CD4-positive, alpha-beta T cell treated with Interleukin-15 for 4 hours (primary cell): Measurements from ENCODE around the gene CCDC78.

Source experiments
- DNase-seq: peaks from one replicate; pipeline ENCODE4 v3.0.0-alpha.2; 2020; ENCODE audit warnings: low spot score

The CCDC78 gene

DNA sequence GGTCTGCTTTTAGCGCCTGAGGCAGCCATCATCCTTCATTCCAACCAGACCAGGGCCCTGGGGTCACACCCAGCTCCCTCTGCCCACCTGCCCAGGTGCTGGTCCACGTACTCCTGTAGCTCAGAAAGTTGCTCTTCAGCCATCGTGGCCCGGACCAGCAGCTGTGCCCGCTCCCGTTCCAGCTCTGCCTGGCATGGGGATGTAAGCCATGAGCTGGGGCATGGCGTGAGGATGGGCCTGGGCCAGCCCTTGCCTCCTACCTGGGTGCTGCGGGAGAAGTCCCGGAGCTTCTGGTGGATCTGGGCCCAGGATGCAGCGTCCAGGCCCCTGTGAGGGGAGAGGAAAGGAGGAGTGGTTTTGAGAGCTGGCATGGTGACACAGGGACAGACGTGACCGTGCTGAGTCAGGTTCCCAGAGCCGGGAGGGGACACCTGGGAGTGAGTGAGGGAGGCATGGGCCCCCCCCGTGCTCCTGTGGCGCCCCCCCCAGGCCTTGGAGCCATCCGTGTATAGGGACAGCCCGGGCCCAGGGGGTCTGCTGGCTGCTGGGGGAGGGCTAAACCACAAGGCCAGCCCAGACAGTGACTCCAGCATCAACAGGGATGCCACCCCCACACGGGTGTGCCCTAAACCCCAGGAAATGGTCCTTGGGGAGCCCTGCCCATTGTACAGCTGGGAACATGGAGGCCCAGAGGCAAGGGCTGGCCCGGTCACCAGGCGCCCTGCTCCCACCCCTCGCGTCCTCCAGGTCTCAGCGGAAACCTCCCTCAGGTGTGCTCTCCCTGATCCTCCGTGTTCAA lies 3.2 kb downstream of the CCDC78 start:
- DNase-seq = no peak

DNA sequence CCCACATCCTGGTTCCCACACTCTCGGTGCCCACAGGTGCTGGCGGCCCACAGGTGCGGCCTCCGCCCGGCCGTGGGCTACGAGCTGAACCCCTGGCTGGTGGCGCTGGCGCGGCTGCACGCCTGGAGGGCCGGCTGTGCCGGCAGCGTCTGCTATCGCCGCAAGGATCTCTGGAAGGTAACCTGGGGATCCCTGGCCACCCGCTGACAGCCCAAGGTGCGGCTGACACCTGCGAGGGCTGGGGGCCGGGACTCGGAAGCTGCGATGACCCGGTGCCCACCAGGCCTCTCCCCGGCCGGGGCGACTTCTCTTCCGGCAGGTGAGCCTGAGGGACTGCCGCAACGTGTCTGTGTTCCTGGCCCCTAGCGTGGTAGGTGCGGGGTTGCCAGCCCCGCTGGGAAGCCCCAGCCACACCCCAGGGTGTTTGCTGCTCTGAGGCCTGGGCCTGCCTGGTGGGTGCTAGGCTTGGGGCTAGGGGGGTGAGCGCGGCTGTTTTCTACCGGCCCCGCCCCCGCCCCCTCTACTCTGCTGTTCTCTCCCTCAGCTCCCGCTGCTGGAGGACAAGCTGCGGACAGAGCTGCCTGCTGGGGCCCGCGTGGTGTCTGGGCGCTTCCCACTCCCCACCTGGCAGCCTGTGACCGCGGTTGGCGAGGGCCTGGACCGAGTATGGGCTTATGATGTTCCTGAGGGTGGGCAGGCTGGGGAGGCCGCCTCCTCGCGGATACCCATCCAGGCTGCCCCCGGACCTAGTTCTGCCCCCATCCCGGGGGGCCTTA lies 4.3 kb downstream of the CCDC78 start:
- DNase-seq = no peak

DNA sequence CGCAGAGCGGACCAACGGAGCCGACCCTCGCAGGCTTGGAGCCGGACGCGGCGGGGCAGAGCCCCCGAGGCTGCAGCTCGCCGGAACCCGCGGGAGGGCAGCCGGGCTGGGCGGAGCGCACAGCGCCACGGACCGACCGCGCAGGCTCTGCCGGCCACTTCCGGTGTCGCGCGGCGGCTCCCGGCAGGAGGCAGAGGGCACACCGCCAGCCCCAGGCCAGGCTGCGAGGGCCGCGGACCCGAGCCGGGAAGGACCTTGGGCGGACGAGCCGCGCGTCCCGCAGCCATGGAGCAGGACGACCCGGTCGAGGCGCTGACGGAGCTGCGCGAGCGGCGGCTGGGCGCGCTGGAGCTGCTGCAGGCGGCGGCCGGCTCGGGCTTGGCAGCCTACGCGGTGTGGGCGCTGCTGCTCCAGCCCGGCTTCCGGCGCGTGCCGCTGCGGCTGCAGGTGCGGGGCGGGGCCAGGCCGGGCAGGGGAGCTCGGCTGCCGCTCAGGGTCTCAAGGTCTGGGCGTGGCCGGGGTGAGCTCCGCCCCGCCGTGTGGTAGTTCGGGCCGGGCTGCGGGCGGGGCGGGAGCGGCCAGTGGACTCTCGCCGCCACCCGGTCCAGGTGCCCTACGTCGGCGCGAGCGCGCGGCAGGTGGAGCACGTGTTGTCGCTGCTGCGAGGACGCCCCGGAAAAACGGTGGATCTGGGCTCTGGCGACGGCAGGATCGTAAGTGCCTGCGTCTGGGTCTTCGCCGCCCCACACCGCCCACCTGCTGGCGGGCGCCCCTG lies 5.1 kb downstream of the CCDC78 start, which contains the start of gene ANTKMT:
Gene ANTKMT (plus strand): TSS at position 157 of the 775 bp plus-strand sequence. CDS start 129 bp downstream, at position 286.
- peak; percentile 65 for DNase-seq

DNA sequence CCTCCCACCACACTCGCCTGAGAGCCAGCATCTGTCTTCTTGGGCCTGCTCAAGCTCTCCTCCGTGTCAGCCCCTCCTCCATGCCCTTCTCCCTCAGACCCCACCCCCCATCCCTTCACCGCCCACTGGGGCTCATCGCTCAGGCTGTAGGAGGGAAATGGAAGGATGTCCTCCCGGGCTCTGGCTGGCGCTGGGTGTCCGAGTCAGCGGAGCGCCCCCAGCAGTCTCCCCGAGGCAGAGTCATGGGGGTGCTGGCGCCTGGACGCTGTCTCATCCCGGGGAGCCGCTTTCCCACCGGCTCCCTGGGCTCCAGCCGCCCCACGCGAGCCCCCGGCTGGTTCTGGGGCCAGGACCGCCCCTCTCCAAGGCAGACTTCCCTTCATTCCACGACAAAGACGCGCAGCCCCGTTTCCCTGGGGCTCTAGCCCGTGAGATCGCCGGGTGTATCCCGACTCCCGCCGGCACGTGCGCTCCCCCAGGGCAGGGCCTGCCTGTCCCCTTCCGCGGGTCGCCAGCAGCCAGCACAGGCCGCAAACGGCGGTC lies 5.7 kb downstream of the CCDC78 start:
- DNase-seq = no peak

DNA sequence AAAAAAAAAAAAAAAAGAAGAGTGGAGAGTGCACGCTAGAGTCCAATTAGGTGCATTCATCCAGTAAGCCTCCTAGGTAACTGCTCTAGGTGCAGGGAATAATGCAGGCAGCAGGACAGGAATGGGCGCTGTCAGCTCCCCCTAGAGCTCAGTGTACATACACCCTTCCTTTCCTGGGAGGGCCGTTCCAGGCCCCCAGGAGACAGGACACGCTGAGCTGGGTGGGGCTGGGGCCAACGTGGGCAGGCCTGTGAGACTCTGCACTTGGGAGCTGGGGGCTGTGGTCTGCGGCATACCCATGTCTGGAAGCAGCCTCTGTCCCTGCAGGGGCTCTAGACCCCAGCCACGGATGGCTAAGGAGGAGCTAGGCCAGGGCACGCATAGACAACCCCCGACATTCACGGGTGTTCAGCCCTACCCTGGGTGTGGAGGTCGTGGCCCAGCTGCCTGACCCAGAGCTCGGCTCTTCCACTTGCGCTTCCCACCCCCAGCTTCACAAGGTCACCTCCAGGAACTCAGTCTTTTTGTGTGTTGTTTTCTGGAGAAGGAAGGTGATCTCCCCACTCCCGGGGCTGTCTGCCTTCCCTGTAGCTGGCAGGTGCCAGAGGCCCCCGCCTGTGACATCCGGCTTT lies 6.3 kb downstream of the CCDC78 start:
- DNase-seq = no peak

DNA sequence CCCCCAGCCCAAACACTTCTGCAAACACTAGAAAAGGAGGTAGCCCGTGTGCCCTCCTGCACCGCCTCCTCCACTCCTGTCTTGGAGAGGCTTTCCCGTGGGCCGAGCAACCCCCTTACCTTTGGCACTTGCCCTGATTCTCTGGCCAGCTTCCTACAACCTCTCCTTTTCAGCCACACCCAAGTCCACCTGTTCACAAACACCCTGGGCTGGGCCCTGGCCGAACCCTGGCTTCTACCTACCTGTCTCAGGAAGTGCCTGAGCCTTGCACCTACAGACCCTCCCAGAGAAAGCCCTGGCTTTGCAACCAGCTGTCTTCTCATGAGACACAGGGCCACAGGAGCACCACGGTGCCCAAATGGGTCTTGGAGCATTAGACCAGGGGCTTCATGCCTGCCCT lies 7.3 kb downstream of the CCDC78 start:
- no peak for DNase-seq

DNA sequence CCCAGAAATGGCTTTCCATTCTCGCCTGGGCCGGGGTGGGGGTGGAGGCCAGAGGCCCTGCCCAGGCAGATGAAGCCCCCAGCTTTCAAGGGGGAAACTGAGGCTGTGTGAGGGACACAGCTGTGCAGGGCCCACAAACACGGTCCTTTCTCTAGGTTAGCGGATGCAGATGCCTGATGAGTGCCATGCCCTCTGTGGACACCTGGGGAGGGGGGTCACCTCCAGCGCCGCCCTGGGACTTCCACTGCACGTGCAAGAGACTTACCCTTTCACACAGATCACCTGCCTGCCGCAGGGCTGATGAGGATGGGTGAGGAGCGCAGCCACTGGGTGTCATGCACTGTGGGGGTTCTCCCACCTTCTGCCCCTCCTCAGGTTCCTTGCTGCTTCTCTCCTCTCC lies 7.9 kb downstream of the CCDC78 start:
- no peak for DNase-seq

DNA sequence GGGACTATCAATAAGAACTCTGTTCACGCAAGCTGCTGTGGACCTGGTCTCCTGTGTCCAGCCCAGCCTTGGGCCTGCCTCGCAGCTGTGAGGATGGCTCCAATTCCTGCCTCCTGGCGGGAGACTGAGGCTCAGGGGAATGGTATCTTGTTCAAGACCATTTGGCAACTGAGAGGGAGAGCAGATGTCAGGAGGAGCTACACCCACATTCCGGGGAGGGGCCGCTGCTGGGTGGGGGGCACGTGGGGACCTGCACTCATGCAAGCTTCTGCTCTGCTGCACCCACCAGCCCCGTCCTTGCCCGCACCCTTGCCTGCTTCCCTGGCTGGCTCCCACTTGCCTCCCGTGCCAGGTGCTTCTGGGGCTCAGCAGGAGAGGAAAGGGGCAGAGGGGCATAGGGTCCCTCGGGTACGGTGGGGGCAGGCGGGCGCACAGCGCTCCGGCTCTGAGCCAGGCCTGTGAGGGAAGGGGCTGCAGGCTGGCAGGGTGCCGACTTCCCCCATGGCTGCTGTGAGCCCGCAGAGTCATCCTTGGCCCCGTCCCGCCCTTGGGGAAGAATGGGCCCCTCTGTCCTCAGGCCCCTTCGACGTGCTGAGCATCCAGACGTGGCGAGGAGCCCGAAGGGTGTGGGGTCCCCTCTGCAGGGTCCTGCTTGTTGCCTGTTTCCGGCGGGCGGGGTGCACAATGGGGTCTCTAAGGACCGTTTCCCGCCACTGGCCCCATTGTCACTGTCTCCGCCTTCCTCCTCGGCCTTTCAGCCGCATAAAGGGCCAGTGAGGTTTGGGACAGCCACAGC lies 8.6 kb downstream of the CCDC78 start:
- no peak for DNase-seq

DNA sequence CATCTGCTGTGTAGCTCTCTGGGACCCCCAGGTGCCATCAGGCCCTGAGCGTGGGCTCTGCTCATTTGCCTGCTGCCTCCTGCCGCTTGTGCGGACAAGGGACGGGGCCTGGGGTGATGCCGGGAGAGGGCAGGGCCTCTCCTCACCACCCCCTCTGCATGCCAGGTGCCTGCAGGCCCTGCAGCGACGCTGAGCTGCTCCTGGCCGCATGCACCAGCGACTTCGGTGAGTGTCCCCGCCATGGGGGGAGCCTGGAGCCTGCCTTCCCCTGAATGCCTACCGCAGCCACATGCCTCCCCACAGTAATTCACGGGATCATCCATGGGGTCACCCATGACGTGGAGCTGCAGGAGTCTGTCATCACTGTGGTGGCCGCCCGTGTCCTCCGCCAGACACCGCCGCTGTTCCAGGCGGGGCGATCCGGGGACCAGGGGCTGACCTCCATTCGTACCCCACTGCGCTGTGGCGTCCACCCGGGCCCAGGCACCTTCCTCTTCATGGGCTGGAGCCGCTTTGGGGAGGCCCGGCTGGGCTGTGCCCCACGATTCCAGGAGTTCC lies 9.4 kb downstream of the CCDC78 start:
- DNase-seq = no peak

DNA sequence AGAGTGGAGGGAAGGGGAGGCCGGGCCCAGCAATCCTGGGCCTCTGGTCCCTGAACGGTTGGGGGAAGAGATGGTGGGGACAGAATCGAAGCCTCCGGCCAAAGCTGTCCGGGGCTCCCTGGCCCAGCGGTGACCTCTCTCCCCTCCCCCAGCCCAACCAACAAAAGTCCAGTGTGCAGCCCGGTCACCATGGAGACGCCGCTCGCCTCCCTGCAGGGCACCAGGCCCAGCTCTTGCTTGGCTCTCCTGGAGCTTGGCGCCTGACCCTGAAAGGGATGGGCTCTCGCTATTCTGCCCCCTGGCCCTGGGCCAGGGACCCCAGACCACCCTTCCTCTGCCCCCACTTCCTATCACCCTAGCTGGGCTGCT lies 10.1 kb downstream of the CCDC78 start:
- DNase-seq = no peak

DNA sequence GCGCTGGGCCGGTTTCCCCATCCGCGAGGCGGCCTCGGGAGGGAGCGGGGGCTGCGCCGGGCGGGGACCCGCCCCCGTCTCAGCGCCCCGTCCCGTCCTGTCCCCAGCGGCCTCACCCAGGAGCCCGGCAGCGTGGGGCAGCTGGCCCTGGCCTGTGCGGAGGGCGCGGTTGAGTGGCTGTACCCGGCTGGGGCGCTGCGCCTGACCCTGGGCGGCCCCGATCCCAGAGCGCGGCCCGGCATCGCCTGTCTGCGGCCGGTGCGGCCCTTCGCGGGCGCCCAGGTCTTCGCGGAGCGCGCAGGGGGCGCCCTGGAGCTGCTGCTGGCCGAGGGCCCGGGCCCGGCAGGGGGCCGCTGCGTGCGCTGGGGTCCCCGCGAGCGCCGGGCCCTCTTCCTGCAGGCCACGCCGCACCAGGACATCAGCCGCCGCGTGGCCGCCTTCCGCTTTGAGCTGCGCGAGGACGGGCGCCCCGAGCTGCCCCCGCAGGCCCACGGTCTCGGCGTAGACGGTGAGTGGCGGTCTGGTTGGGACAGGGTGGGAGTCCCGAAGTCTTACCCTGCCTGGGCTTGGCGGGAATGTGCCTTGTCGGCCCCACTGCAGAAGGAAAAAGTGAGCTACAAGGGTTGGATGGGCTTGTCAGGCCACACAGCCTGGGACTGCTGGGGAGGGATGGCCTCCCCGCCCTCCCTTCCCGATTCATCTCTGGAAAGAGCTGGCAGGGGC lies 10.6 kb downstream of the CCDC78 start:
- no peak for DNase-seq

DNA sequence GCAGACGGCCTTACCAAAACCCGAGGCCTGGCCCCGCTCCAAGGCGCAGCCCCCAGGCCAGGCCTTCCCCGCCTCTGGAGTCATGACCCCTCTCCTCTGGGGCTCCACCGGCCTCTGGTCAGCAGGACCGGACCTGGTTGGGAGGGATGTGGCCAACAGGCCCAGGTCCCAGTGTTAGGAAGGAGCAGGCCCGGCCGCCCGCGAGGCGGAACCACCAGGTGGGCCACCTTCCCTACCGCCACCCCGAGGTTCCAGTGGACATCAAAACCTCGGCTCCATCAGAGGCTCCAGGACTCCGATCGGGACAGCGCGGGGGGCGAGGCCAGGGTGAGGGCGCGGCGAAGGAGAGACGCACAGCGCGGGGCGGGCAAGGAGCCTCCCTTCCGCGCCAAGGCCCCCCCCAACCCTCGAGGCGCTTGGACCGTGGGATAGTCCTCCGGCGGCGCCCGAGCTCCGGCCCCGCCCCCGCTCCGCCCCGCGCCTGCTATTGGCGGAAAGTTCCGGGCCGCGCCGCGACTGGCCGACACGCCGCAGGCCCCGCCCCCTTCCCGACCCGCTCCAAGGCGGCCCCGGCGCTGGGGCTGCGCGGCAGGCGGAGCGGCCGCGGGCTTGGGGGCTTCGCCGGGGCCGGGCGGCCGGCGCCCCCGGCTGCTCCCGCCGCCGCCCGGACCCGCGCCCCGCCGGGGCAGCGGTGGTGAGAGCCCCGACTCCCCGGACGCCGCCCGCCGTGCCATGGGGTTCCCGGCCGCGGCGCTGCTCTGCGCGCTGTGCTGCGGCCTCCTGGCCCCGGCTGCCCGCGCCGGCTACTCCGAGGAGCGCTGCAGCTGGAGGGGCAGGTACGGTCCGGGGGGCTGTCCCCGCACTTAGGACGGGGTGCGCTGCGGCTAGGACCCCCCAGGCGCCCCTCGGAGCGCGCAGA lies 11.4 kb downstream of the CCDC78 start, which contains the start of gene METRN:
Gene METRN (plus strand): TSS at position 561 of the 919 bp plus-strand sequence. CDS start 172 bp downstream, at position 733.
- peak; percentile 86 for DNase-seq

DNA sequence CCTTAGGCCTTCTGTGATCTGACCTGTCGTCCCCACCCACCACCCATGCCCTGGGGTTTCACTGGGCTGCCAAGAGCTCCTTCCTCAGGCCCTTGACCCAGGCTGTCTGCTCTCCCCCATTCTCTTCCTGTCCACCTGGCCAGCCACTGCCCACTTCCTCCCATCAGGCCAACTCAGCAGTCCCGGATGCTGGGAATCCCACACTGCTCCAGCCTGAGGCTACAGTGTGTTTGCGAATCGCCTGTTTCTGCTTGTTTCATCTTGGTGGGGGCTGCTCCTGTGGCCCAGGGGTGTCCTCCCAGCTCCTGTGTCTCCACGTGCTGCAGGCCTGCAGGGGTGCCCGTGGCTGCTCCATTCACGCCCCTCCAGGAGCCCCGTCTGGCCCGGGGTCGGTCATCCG lies 12.2 kb downstream of the CCDC78 start:
- DNase-seq = no peak

DNA sequence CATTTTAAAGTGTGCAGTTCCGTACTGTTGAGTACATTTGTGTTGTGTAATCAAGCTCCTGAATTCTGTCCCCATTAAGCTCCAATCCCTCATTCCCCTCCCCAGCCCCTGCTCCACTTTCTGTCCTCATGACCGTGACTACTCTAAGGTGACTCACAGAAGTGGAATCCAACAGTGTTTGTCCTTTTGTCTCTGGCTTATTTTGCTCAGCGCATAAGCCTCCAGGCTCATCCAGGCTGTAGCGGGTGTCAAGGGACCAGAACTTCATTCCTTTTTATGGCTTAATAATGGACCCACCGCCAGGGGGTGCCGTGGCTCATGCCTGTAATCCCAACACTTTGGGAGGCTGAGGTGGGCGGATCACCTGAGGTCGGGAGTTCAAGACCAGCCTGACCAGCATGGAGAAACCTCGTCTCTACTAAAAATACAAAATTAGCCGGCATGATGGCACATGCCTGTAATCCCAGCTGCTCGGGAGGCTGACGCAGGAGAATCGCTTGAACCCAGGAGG lies 13.4 kb downstream of the CCDC78 start:
- DNase-seq = peak; percentile 45

DNA sequence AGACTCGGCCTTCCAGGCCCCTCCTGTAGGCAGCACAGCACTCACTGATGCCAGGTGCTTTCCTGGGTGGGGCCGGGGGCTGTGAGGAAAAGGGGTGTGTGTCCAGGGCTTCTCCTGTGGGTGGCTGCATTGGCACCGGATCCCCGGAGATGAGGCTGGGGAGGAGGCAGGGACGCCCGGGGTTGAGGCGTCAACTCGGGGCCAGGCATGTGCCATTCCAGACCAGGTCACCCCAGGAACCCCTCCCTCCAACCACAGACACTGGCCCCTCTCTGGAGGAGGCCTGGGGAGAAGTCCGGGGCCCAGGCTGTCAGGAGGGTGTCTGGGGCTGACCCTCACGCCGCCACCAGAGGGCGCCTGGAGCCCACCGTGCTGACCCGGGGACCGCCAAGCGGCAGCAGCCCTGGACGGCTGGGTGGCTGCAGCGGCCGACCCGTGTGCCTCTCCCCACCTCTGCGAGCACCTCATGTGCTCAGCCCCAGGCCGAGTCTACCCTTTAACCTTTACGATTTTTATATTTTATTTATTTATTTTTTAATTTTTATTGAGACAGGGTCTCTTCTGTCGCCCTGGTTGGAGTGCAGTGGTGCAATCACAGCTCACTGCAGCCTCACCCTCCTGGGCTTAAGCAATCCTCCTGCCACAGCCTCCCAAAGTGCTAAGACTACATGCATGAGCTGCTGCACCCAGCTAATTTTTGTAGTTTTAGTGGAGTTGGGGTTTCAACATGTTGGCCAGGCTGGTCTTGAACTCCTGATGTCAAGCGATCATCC lies 14.5 kb downstream of the CCDC78 start:
- DNase-seq = peak; percentile 76

DNA sequence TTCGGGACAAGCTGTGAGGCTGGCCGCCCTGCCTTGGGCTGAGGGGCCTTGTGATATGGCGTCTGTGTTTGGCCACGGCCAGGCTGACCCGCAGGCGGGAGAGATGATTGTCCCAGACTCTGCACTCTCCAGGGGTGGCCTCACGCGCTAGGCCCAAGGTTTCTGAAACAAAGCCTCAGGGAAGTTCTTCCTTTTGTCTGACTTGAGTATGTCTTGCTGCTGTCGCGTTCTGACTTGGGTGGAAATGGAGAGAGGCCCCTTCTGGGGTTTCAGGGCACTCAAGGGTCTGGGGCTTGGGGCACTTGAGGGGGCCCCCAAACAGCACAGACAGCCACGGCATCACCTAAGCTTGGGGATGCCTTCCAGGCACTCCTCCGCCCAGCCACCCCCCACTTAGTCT lies 15.2 kb downstream of the CCDC78 start:
- DNase-seq = no peak

DNA sequence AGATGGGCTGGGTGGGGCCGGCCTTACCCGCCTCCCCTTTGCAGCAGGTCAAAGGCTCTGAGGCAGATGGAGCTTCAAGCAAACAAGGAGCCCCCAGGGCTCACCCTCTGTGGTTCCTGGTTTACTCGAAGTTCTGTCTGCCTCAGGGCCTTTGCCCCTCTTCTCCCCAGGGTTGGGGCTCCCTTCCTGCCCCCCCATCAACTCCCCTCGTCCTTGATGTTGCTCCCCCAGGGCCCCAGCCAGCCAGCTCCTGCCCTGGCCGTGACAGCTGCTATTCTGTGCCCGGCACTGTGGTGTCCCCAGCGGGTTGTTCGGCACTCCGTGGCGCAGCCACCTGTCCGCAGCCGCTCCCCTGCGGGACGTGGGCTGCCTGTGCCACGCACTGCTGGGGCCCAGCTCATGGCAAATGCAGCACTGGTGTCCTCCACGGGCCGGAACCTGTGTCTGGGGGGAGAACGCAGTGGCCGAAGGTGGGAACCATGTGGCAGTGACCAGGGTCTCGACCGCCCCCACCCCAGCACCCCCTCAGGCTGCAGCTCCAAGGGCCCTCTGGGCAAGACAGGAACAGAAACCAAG lies 15.7 kb downstream of the CCDC78 start:
- DNase-seq = no peak
